ENCODE measurements around the gene ANXA4. TPM values are rescaled to one million over a fixed set of nuclear protein-coding genes. Genes with fewer than 3 reads are reported as not detected.
A peak's percentile ranks its signal among the peaks of the same experiment; 100 is the strongest.

Gene ANXA4
- total RNA-seq, 1 experiment from 2014 or later, result 82.9 TPM

- Histone ChIP-seq H3K9me3 (ENCODE audit: insufficient read depth, low read depth) (no peaks in the 10 kb centered on the region), H3F3A (ENCODE audit: insufficient read depth, low read depth) (no peaks in the 10 kb centered on the region; the same call in 1 of the 2 replicates), H3K4me3 (no peak overlapping the region), H4K20me1 (ENCODE audit: insufficient read depth) (no peaks in the 10 kb centered on the region), H3K4me1 (replicated peaks; ENCODE audit: insufficient read depth) (no peaks in the 10 kb centered on the region), H3K9me2 (ENCODE audit: insufficient read depth) (no peaks in the 10 kb centered on the region), H3K36me3 (ENCODE audit: low read depth) (no peaks in the 10 kb centered on the region), H3K27me3 (ENCODE audit: insufficient read depth, low read depth) (no peaks in the 10 kb centered on the region), H3K4me2 (no peak overlapping the region), H2AFZ (no peak overlapping the region), H3K79me2 (ENCODE audit: low read depth) (no peaks in the 10 kb centered on the region), H3K27ac (no peak overlapping the region)
- TF ChIP-seq, protein P1, sequence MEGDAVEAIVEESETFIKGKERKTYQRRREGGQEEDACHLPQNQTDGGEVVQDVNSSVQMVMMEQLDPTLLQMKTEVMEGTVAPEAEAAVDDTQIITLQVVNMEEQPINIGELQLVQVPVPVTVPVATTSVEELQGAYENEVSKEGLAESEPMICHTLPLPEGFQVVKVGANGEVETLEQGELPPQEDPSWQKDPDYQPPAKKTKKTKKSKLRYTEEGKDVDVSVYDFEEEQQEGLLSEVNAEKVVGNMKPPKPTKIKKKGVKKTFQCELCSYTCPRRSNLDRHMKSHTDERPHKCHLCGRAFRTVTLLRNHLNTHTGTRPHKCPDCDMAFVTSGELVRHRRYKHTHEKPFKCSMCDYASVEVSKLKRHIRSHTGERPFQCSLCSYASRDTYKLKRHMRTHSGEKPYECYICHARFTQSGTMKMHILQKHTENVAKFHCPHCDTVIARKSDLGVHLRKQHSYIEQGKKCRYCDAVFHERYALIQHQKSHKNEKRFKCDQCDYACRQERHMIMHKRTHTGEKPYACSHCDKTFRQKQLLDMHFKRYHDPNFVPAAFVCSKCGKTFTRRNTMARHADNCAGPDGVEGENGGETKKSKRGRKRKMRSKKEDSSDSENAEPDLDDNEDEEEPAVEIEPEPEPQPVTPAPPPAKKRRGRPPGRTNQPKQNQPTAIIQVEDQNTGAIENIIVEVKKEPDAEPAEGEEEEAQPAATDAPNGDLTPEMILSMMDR (conservative IDR thresholded peaks at IDR 0.05), result no peak
- ChIA-PET POLR2A (ENCODE audit: unreplicated experiment) (interaction anchor here (0.5 kb wide), 1 partner anchor 74 kb away, joined by 3 read pairs; no protein-coding TSS in a partner anchor), CTCF (no interaction called here)
- no TSS peak for BruUV-seq (replicated peaks)
- intact Hi-C loops (cut with micrococcal nuclease; ENCODE audit: unreplicated experiment), result no loop called here
- peak in 1 of 2 experiments; percentile 21 for DNase-seq
These were observed 25.3 kb upstream of the ANXA4 start for GRCh38 chr2:69716555-69717120.

GRCh38 chr2:69717186-69717585 is 24.7 kb upstream of the ANXA4 start:
- no peak overlapping the region for H3K27ac ChIP-seq
- no TSS peak for BruUV-seq (replicated peaks)
- H3K27me3 ChIP-seq (ENCODE audit: insufficient read depth, low read depth), result no peaks in the 10 kb centered on the region
- intact Hi-C loops (cut with micrococcal nuclease; ENCODE audit: unreplicated experiment), result no loop called here
- H3K4me2 ChIP-seq, result no peak overlapping the region
- no peak for TF ChIP-seq EZH2 (IDR thresholded peaks at IDR 0.05; ENCODE audit: low read depth)
- TF ChIP-seq, protein P1 (conservative IDR thresholded peaks at IDR 0.05), result no peak
- no peak for DNase-seq
- no peaks in the 10 kb centered on the region for H3K4me1 ChIP-seq (replicated peaks; ENCODE audit: insufficient read depth)
- CTCF ChIA-PET, result no interaction called here
- H3K9me3 ChIP-seq (ENCODE audit: insufficient read depth, low read depth), result no peaks in the 10 kb centered on the region
- H3K79me2 ChIP-seq (ENCODE audit: low read depth), result no peaks in the 10 kb centered on the region
- H3K36me3 ChIP-seq (ENCODE audit: low read depth), result no peaks in the 10 kb centered on the region
- POLR2A ChIA-PET (ENCODE audit: unreplicated experiment), result no interaction called here
- no peak overlapping the region for H3K4me3 ChIP-seq
- H2AFZ ChIP-seq, result no peak overlapping the region
- no peaks in the 10 kb centered on the region for H4K20me1 ChIP-seq (ENCODE audit: insufficient read depth)
- H3F3A ChIP-seq (ENCODE audit: insufficient read depth, low read depth), result no peaks in the 10 kb centered on the region; the same call in 1 of the 2 replicates
- H3K9me2 ChIP-seq (ENCODE audit: insufficient read depth), result no peaks in the 10 kb centered on the region

DNA sequence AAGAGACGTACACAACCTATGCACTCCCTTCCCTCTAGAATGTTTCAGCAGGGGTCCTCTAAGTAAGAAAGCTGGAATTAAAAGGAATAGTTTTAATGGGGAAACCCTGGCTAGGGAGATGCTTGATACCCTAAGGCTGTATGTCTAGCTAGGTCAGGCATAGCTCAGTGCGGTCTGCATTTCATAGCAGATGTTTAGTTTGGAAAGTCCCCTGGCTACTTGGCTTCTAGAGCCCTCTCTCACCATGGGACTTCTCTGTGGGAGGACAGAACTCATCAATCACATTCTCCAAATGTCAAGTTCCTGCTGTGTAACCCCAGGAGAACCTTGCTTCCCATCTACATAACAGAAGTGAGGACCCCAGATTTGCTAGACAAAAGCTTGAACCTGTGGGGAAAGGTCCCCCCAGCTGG is 24.1 kb upstream of the ANXA4 start:
- peak in 1 of 2 experiments; percentile 49 for DNase-seq
- Histone ChIP-seq H3K4me3 (no peak overlapping the region), H3K9me2 (ENCODE audit: insufficient read depth) (no peaks in the 10 kb centered on the region), H3K9me3 (ENCODE audit: insufficient read depth, low read depth) (no peaks in the 10 kb centered on the region), H3K27me3 (ENCODE audit: insufficient read depth, low read depth) (no peaks in the 10 kb centered on the region), H3K79me2 (ENCODE audit: low read depth) (no peaks in the 10 kb centered on the region), H3K4me2 (no peak overlapping the region), H2AFZ (no peak overlapping the region), H3K36me3 (ENCODE audit: low read depth) (no peaks in the 10 kb centered on the region), H3F3A (ENCODE audit: insufficient read depth, low read depth) (no peaks in the 10 kb centered on the region; the same call in 1 of the 2 replicates), H3K27ac (no peak overlapping the region), H3K4me1 (replicated peaks; ENCODE audit: insufficient read depth) (no peaks in the 10 kb centered on the region), H4K20me1 (ENCODE audit: insufficient read depth) (no peaks in the 10 kb centered on the region)
- intact Hi-C loops (cut with micrococcal nuclease; ENCODE audit: unreplicated experiment), result no loop called here
- POLR2A ChIA-PET (ENCODE audit: unreplicated experiment), result no interaction called here
- CTCF ChIA-PET, result interaction anchor here (0.6 kb wide), 1 partner anchor 406 kb away, joined by 4 read pairs; no protein-coding TSS in a partner anchor
- BruUV-seq (replicated peaks), result no TSS peak
- TF ChIP-seq, protein P1 (conservative IDR thresholded peaks at IDR 0.05), result no peak
- TF ChIP-seq EZH2 (IDR thresholded peaks at IDR 0.05; ENCODE audit: low read depth), result no peak
